GDM1 (cell line): ENCODE measurements around the gene ULK1.

Source experiments
- DNase-seq: peaks from one replicate; lab custom pipeline; 2025; lab: John Stamatoyannopoulos, UW

The ULK1 gene

GRCh38 chr12:131894313-131894860, at the start of gene ULK1:
Gene ULK1, plus strand, starts transcription at chr12:131894622. Its CDS starts 380 bp downstream, at chr12:131895002.
- peak; percentile 80 for DNase-seq

GRCh38 chr12:131844656-131845055, 49.8 kb upstream of the ULK1 start:
- no peak for DNase-seq

GRCh38 chr12:131845121-131845520, 49.3 kb upstream of the ULK1 start:
- no peak for DNase-seq

- DNase-seq: no peak
Observed at GRCh38 chr12:131847456-131847855, 47.0 kb upstream of the ULK1 start.

GRCh38 chr12:131848753-131849152, 45.7 kb upstream of the ULK1 start:
- no peak for DNase-seq

GRCh38 chr12:131849700-131850553, 44.5 kb upstream of the ULK1 start:
- no peak for DNase-seq

GRCh38 chr12:131850856-131851559, 43.4 kb upstream of the ULK1 start:
- DNase-seq: no peak

GRCh38 chr12:131851741-131852550, 42.5 kb upstream of the ULK1 start:
- no peak for DNase-seq

GRCh38 chr12:131852551-131853299, 41.7 kb upstream of the ULK1 start:
- no peak for DNase-seq

GRCh38 chr12:131853832-131854797, 40.3 kb upstream of the ULK1 start:
- DNase-seq: no peak

GRCh38 chr12:131854861-131855476, 39.5 kb upstream of the ULK1 start:
- no peak for DNase-seq

GRCh38 chr12:131855521-131856142, 38.8 kb upstream of the ULK1 start:
- DNase-seq: no peak

- no peak for DNase-seq
Observed at GRCh38 chr12:131856366-131857097, 37.9 kb upstream of the ULK1 start.

GRCh38 chr12:131857908-131858850, 36.2 kb upstream of the ULK1 start:
- DNase-seq: no peak

- no peak for DNase-seq
Observed at GRCh38 chr12:131860472-131861260, 33.8 kb upstream of the ULK1 start.

- DNase-seq: no peak
Observed at GRCh38 chr12:131861261-131862083, 33.0 kb upstream of the ULK1 start.
